Body of pancreas (tissue), 4 donors: ENCODE data around the gene CRNKL1. TPM values are rescaled to one million over a fixed set of nuclear protein-coding genes. Genes with fewer than 3 reads are reported as not detected.

Experiments used
- ATAC-seq: fragments of 150-250 bp; one replicate; pipeline ENCODE4 v1.9.1; 2016
- DNase-seq, 4 donors: peaks; one replicate each; pipeline ENCODE4 v3.0.0-alpha.2; 2019
- H3K27ac ChIP-seq, 4 donors: fragments of 200-600 bp; sonication (generic); 1 replicate in 3 of 4; 2 replicates in 1 of 4; pipeline versions ENCODE4 v1.5.1 to v1.6.1; 2016 to 2019; ENCODE audit warnings: mild to moderate bottlenecking in 1 of 4, mixed read lengths in 1 of 4, moderate library complexity in 1 of 4
- H3K27me3 ChIP-seq, 2 donors: fragments of 200-600 bp; sonication (generic); one replicate each; pipeline ENCODE4 v1.6.0; 2016; ENCODE audit warnings: mild to moderate bottlenecking in 1 of 2
- H3K36me3 ChIP-seq, 2 donors: fragments of 200-600 bp; sonication (generic); replicated peaks in 1 of 2; 2 replicates each; pipeline ENCODE4 v1.5.1; 2016; ENCODE audit warnings: low read depth in 2 of 2; ENCODE audit not compliant: insufficient read depth in 1 of 2
- H3K4me1 ChIP-seq: fragments of 200-600 bp; sonication (generic); one replicate; pipeline ENCODE4 v1.6.0; 2016
- H3K4me3 ChIP-seq, 2 donors: fragments of 200-600 bp; sonication (generic); 1 replicate in 1 of 2; 2 replicates in 1 of 2; pipeline ENCODE4 v1.5.1; 2016 to 2019
- H3K9me3 ChIP-seq, 3 donors: fragments of 200-600 bp; sonication (generic); 1 replicate in 2 of 3; 2 replicates in 1 of 3; pipeline ENCODE4 v1.5.1; 2016
- POLR2A ChIP-seq, 3 donors: fragments of 450-650 bp; IDR thresholded peaks; one replicate each; pipeline ENCODE4 v1.6.1; 2016; ENCODE audit warnings: antibody characterized with exemption in 3 of 3, mild to moderate bottlenecking in 2 of 3
- WGBS, 2 donors: methylation state at CpG; one replicate each; pipeline ENCODE4 v1.1.5; 2017; 5-methylcytosine and 5-hydroxymethylcytosine counted together
- intact Hi-C: fragments of 100-400 bp; cut with DNase I; formaldehyde crosslinking; loops from one replicate; pipeline ENCODE4 v1.15.1; 2023
- total RNA-seq, 2 donors: library from RNA; depleted of rRNA; stranded (reverse); fragments of >200 nt; gene quantifications; one replicate each; pipeline ENCODE4 v1.1.0, GENCODE V29; 2016
- TF ChIP-seq, protein P1 (sequence below), 7 experiments: fragments of 450-650 bp in 4 of 7; fragments of 200-600 bp in 3 of 7; sonication (generic) in 3 of 7; IDR thresholded peaks; one replicate each; pipeline ENCODE4 v1.5.1; 2016 to 2019; ENCODE audit warnings: antibody characterized with exemption in 7 of 7

Gene CRNKL1
- total RNA-seq, 2 donors from 2014 or later: 12.5 to 28.3 TPM

DNA sequence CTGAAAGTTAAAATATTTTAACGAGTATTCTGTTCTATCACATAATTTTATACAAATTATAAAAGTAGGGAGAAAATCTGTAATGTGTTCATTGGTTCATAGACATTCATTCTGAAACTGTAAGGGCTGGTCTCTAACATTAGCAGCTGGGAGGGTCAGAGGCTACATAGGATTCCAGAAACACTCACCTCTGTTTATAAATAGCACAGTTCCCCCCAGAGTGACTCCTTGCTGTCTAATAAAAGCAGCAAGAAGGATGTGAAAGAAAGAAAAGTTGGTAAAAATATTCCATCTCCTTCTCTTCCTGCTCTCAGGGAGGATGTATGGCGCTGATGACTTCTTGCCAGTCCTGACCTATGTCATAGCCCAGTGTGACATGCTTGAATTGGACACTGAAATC lies 60.4 kb downstream of the CRNKL1 start:
- intact Hi-C loops: loop anchor here (5.0 kb wide), 1 partner anchor 205 kb away; no protein-coding TSS in a partner anchor
- H3K4me1 ChIP-seq: peaks cover 41% of the 10 kb centered on the region

DNA sequence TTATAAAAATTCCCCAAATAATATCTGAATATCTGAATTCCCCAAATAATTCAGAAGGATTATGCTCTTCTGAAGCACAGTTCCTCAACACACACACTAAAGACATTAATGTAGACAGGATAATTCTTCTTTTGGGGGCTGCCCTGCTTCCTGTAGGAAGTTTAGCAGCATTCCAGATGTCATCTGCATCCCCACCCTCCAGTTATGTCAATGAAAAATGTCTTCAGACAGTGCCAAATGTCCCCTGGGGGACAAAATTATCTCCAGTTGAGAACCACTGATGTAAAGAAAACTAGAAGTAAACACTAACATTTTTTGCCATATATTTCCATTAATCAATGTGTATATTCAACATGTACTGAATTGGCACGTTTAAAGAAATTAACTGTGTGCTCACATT lies 61.0 kb downstream of the CRNKL1 start:
- Histone ChIP-seq H3K27ac (peak overlapping the region in 1 of 4 donors; percentile 37), H3K9me3 (no peaks in the 10 kb centered on the region), H3K4me3 (no peak overlapping the region), H3K4me1 (peaks cover 40% of the 10 kb centered on the region), H3K27me3 (no peaks in the 10 kb centered on the region), H3K36me3 (no peaks in the 10 kb centered on the region)
- TF ChIP-seq, protein P1, sequence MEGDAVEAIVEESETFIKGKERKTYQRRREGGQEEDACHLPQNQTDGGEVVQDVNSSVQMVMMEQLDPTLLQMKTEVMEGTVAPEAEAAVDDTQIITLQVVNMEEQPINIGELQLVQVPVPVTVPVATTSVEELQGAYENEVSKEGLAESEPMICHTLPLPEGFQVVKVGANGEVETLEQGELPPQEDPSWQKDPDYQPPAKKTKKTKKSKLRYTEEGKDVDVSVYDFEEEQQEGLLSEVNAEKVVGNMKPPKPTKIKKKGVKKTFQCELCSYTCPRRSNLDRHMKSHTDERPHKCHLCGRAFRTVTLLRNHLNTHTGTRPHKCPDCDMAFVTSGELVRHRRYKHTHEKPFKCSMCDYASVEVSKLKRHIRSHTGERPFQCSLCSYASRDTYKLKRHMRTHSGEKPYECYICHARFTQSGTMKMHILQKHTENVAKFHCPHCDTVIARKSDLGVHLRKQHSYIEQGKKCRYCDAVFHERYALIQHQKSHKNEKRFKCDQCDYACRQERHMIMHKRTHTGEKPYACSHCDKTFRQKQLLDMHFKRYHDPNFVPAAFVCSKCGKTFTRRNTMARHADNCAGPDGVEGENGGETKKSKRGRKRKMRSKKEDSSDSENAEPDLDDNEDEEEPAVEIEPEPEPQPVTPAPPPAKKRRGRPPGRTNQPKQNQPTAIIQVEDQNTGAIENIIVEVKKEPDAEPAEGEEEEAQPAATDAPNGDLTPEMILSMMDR (IDR thresholded peaks at IDR 0.05): no peak
- TF ChIP-seq POLR2A (IDR thresholded peaks at IDR 0.05): no peak
- ATAC-seq (no peak), DNase-seq (no peak)
- intact Hi-C loops: loop anchor here (5.0 kb wide), 1 partner anchor 204 kb away; no protein-coding TSS in a partner anchor
- 10 to 11% methylated on average over 1 of the region's 1 CpG for WGBS, 2 donors

More for the DNA sequence above, 60.4 kb downstream of the CRNKL1 start:
- DNase-seq: no peak
- peak overlapping the region in 1 of 4 donors; percentile 37 for H3K27ac ChIP-seq
- peaks cover 0 to 2% of the 10 kb centered on the region in 2 donors for H3K36me3 ChIP-seq
- 49 to 54% methylated on average over 2 of the region's 2 CpGs for WGBS, 2 donors
- no peak overlapping the region for H3K4me3 ChIP-seq
- no peak for ATAC-seq
- no peaks in the 10 kb centered on the region for H3K27me3 ChIP-seq
- TF ChIP-seq POLR2A (IDR thresholded peaks at IDR 0.05): no peak
- TF ChIP-seq, protein P1 (IDR thresholded peaks at IDR 0.05): no peak
- no peaks in the 10 kb centered on the region for H3K9me3 ChIP-seq

DNA sequence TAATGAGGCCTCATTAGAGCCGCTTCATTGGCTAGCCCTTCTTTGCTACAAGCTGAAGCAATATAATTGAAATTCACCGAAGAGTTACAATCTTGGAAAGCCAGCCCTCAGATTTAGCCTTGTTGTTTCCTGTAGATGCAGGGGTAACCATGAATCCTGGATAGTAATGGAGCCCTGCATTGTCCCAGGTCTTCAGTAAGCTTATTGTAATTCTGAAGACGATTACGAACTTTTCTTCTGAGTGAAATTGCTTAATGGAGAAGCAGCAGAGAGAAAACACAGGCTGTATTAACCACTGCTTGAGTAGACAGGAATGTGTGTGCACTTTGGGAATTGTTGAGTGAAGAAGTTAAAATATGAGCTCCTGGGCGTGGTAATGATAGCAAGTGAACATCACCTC lies 61.4 kb downstream of the CRNKL1 start:
- H3K36me3 ChIP-seq: no peaks in the 10 kb centered on the region
- DNase-seq: no peak

DNA sequence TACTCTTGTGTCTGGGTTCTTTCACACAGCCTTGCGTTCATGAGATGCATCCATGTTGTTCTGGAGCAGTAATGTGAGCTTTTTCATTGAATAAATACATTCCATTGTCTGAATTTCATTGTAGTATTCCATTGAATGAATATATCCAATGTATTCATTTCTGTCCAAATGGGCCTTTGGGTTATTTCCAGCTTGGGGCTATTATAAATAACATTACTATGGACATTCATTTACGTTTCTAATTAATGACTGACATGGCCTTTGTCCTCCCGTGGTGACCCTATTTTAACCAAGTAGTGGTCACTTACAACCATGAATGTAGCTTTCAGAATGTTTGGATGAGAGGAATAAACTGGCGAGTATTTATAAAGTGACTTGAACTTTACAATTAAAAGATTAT lies 65.2 kb downstream of the CRNKL1 start:
- intact Hi-C loops: no loop called here
- DNase-seq (no peak), ATAC-seq (no peak)
- H3K27ac ChIP-seq: no peak overlapping the region
- H3K27me3 ChIP-seq: no peaks in the 10 kb centered on the region
- H3K4me1 ChIP-seq: peaks cover 53% of the 10 kb centered on the region
- no peaks in the 10 kb centered on the region for H3K36me3 ChIP-seq
- no peak overlapping the region for H3K4me3 ChIP-seq
- WGBS, 2 donors: 65 to 66% methylated on average over 4 of the region's 4 CpGs
- H3K9me3 ChIP-seq: no peaks in the 10 kb centered on the region
- TF ChIP-seq POLR2A (IDR thresholded peaks at IDR 0.05): no peak
- TF ChIP-seq, protein P1 (IDR thresholded peaks at IDR 0.05): no peak

More for the DNA sequence above, 61.4 kb downstream of the CRNKL1 start:
- Histone ChIP-seq H3K4me1 (peaks cover 44% of the 10 kb centered on the region), H3K4me3 (no peak overlapping the region), H3K27me3 (no peaks in the 10 kb centered on the region), H3K27ac (no peak overlapping the region), H3K9me3 (no peaks in the 10 kb centered on the region)
- TF ChIP-seq, protein P1 (IDR thresholded peaks at IDR 0.05): no peak
- TF ChIP-seq POLR2A (IDR thresholded peaks at IDR 0.05): no peak
- intact Hi-C loops: loop anchor here (5.0 kb wide), 1 partner anchor 204 kb away; no protein-coding TSS in a partner anchor
- 90 to 92% methylated on average over 5 of the region's 5 CpGs for WGBS, 2 donors
- ATAC-seq: no peak

DNA sequence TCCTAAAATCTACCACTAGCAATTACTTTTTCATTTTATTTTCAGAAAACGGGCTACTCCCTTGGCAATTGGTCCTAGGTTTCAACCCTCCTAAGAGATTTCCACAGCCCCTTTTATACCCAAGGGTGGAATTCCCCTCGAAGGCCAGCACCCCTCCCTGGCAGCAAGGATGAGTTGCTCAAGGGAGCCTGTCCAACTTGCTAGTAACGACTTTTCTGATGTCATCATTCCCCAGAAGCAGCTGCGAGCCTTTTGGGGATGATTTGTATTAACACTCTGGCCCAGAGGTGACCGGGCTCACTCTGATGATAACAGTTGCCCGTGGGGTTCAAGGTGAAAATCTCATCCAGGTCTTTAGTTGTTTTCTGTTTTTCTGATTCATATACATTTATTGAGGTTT lies 65.8 kb downstream of the CRNKL1 start:
- WGBS, 2 donors: 31 to 37% methylated on average over 6 of the region's 6 CpGs
- no peak for DNase-seq
- Histone ChIP-seq H3K9me3 (no peaks in the 10 kb centered on the region), H3K27ac (peak overlapping the region in 2 of 4 donors; percentile 67 to 68), H3K36me3 (no peaks in the 10 kb centered on the region), H3K27me3 (no peaks in the 10 kb centered on the region), H3K4me1 (peaks cover 59% of the 10 kb centered on the region), H3K4me3 (no peak overlapping the region)
- TF ChIP-seq POLR2A (IDR thresholded peaks at IDR 0.05): no peak
- TF ChIP-seq, protein P1 (IDR thresholded peaks at IDR 0.05): no peak
- intact Hi-C loops: no loop called here
- ATAC-seq: no peak
